ENCODE data around the gene ZNF444.

ZNF444 gene

GRCh38 chr19:56097306-56097705, 43.8 kb upstream of the ZNF444 start:
- TF ChIP-seq SIN3A (IDR thresholded peaks at IDR 0.05; ENCODE audit: borderline replicate concordance, insufficient read depth, low read length) (no peak), TAF1 (IDR thresholded peaks at IDR 0.05; ENCODE audit: borderline replicate concordance, insufficient read depth, low read length) (no peak), REST (IDR thresholded peaks at IDR 0.05; ENCODE audit: insufficient read depth in 1 of 2, low read depth in 2 of 2, low read length in 2 of 2) (no peak), FOXP2 (optimal IDR thresholded peaks at IDR 0.05; ENCODE audit: borderline replicate concordance, extremely low read depth, extremely low read length, insufficient read depth) (no peak), POLR2AphosphoS5 (IDR thresholded peaks at IDR 0.05; ENCODE audit: low read depth, low read length) (no peak)

- TF ChIP-seq SIN3A (IDR thresholded peaks at IDR 0.05; ENCODE audit: borderline replicate concordance, insufficient read depth, low read length): no peak
- no peak for TF ChIP-seq FOXP2 (optimal IDR thresholded peaks at IDR 0.05; ENCODE audit: borderline replicate concordance, extremely low read depth, extremely low read length, insufficient read depth)
- TF ChIP-seq POLR2AphosphoS5 (IDR thresholded peaks at IDR 0.05; ENCODE audit: low read depth, low read length): no peak
- no peak for TF ChIP-seq TAF1 (IDR thresholded peaks at IDR 0.05; ENCODE audit: borderline replicate concordance, insufficient read depth, low read length)
- TF ChIP-seq REST (IDR thresholded peaks at IDR 0.05; ENCODE audit: insufficient read depth in 1 of 2, low read depth in 2 of 2, low read length in 2 of 2): no peak
Observed at GRCh38 chr19:56097776-56098175, 43.3 kb upstream of the ZNF444 start.

DNA sequence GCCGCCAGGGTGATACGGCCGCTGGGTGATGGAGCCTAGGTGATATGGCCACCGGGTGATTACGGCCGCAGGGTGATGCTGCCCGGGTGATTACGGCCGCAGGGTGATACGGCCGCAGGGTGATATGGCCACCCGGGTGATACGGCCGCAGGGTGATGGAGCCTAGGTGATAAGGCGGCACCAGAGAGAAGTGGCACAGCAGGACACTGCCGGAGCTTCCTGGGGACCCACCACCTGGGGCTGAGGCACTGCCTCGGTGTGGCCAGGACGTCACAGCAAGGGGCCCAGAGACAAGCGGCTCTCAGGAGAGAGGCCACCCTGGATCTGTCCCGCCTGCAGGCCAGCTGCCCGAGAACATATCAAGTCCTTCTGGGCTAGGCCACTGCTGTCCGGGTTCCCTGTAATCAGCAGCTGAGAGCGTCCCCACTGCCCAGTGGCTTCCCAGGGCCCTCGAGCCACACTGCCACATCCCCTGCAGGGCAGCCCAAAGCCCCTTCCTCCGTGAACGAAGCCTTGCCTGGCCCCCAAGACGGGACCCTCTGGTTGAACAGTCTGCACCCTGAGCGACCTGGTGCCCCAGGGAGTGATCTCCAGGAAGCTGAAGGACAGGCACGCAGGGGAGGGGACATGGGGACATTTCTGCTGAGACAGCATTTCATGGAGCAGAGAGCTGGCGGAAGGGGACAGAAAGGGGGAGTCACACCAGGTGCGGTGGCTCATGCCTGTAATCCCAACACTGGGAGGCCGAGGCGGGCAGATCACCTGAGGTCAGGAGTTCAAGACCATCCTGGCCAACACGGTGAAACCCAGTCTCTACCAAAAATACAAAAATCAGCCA, 42.1 kb upstream of the ZNF444 start:
- TF ChIP-seq SIN3A (IDR thresholded peaks at IDR 0.05; ENCODE audit: borderline replicate concordance, insufficient read depth, low read length): no peak
- TF ChIP-seq TAF1 (IDR thresholded peaks at IDR 0.05; ENCODE audit: borderline replicate concordance, insufficient read depth, low read length): no peak
- no peak for TF ChIP-seq POLR2AphosphoS5 (IDR thresholded peaks at IDR 0.05; ENCODE audit: low read depth, low read length)
- no peak for TF ChIP-seq FOXP2 (optimal IDR thresholded peaks at IDR 0.05; ENCODE audit: borderline replicate concordance, extremely low read depth, extremely low read length, insufficient read depth)
- no peak for TF ChIP-seq REST (IDR thresholded peaks at IDR 0.05; ENCODE audit: insufficient read depth in 1 of 2, low read depth in 2 of 2, low read length in 2 of 2)

DNA sequence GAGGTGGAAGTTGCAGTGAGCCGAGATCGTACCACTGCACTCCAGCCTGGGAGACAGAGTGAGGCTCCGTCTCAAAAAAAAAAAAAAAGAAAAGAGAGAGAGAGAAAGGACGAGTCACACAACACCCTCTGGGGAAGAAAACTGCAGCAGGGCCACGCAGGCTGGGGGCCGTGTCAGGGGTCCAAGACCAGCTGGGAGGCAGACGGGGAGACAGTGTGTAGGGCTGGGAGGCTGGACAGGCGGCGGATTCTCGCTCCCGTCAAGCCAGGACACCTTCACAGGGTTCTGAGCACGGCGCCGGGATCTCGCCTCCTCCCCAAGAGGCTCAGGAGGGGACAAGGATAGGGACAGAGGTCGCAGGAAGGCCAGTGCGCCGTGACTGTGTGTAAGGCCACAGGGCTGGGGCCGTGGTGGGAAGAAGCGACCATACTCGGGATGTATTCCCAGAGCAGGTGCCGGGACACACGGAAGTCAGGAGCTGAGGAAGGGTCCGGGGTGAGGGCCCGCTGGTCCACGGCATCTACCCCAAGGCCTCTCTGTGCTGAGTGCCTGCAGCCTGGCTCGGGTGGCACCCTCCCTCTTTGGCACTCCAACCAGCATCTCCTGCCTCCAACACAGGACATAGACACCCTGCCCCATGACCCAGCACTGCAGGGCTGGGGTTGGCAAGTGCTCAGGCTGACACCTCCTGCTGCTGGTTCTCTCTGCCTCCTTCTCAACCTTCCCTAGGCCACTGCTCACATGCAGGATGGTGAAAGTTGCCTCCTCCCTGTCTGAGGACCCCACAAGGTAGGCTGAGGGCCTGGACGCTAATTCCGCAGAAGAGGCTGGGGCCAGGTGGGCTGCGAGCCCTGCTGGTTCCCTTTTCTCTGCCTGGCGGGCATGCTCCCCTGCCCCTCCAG, 41.2 kb upstream of the ZNF444 start:
- TF ChIP-seq FOXP2 (optimal IDR thresholded peaks at IDR 0.05; ENCODE audit: borderline replicate concordance, extremely low read depth, extremely low read length, insufficient read depth) (no peak), SIN3A (IDR thresholded peaks at IDR 0.05; ENCODE audit: borderline replicate concordance, insufficient read depth, low read length) (no peak), TAF1 (IDR thresholded peaks at IDR 0.05; ENCODE audit: borderline replicate concordance, insufficient read depth, low read length) (no peak), POLR2AphosphoS5 (IDR thresholded peaks at IDR 0.05; ENCODE audit: low read depth, low read length) (no peak), REST (IDR thresholded peaks at IDR 0.05; ENCODE audit: insufficient read depth in 1 of 2, low read depth in 2 of 2, low read length in 2 of 2) (no peak)

Data from PFSK-1 (cell line).